Placental pericyte (primary cell): ENCODE data around the gene OR56A3. TPM values are rescaled to one million over a fixed set of nuclear protein-coding genes. Genes with fewer than 3 reads are reported as not detected.

Experiments used
- total RNA-seq: library from RNA; depleted of rRNA; stranded (reverse); fragments of >200 nt; gene quantifications from 2 replicates; pipeline ENCODE4 v1.2.3, GENCODE V29; 2012

The OR56A3 gene
- not detected in 2 replicates for total RNA-seq

GRCh38 chr11:5941951-5942350, at the start of gene OR56A3:
Gene OR56A3, plus strand, starts transcription at chr11:5942251. Its CDS starts 5,096 bp downstream, at chr11:5947347.

GRCh38 chr11:5892908-5893307, 49.1 kb upstream of the OR56A3 start, which contains the start of gene OR52E5:
Gene OR52E5, plus strand, starts transcription at chr11:5893208. Its CDS starts 7,569 bp downstream, at chr11:5900777.

GRCh38 chr11:5968394-5968793, 26.3 kb downstream of the OR56A3 start, which contains the start of gene OR56A5:
Gene OR56A5, minus strand, starts transcription at chr11:5968494. Its CDS starts 0 bp downstream, at chr11:5968494.

GRCh38 chr11:5986885-5987284, 44.8 kb downstream of the OR56A3 start, which contains the start of gene OR52L1:
Gene OR52L1, minus strand, starts transcription at chr11:5986985. Its CDS starts 55 bp downstream, at chr11:5986930.

Other genes with a start within 250 kb of the OR56A3 start
- gene OR56B1, start 205.8 kb upstream of the OR56A3 start, total RNA-seq, result not detected in 2 replicates
- 0.14 TPM in 1 of 2 replicates, not detected in the other for gene OR52N4, start 188.0 kb upstream of the OR56A3 start, total RNA-seq
- gene OR52N5, start 158.9 kb upstream of the OR56A3 start, total RNA-seq, result 0.72 TPM in 1 of 2 replicates, not detected in the other
- gene OR52N1, start 151.0 kb upstream of the OR56A3 start, total RNA-seq, result 0.43 and 0.44 TPM in 2 replicates
- not detected in 2 replicates for gene OR52N2, start 133.3 kb upstream of the OR56A3 start, total RNA-seq
- 0.86 TPM in 1 of 2 replicates, not detected in the other for gene OR52E6, start 100.4 kb upstream of the OR56A3 start, total RNA-seq
- 1.0 TPM in 1 of 2 replicates, not detected in the other for gene OR52E8, start 84.6 kb upstream of the OR56A3 start, total RNA-seq
- not detected in 2 replicates for gene OR52E4, start 61.6 kb upstream of the OR56A3 start, total RNA-seq
- not detected in 2 replicates for gene OR52E5, start 49.0 kb upstream of the OR56A3 start, total RNA-seq
- not detected in 2 replicates for gene OR56A5, start 26.2 kb downstream of the OR56A3 start, total RNA-seq
- not detected in 2 replicates for gene OR52L1, start 44.7 kb downstream of the OR56A3 start, total RNA-seq
- gene OR56A4, start 64.7 kb downstream of the OR56A3 start, total RNA-seq, result not detected in 2 replicates
- gene OR56A1, start 88.5 kb downstream of the OR56A3 start, total RNA-seq, result under 0.01 TPM in 1 of 2 replicates, not detected in the other
- not detected in 2 replicates for gene OR56B4, start 165.4 kb downstream of the OR56A3 start, total RNA-seq
- gene OR52B2, start 228.1 kb downstream of the OR56A3 start, total RNA-seq, result not detected in 2 replicates